ENCODE data around the gene MARCHF7. TPM values are rescaled to one million over a fixed set of nuclear protein-coding genes. Genes with fewer than 3 reads are reported as not detected.

Gene MARCHF7
- total RNA-seq = 103 and 119 TPM in 2 replicates

GRCh38 chr2:159712143-159712928 lies at the start of gene MARCHF7:
Gene MARCHF7, plus strand, starts transcription at chr2:159712506. Its CDS starts 16,517 bp downstream, at chr2:159729023.

Other genes starting within 250 kb of the MARCHF7 start
- gene BAZ2B, start 96.0 kb upstream of the MARCHF7 start, total RNA-seq = 37.7 and 38.1 TPM in 2 replicates
- gene CD302, start 85.7 kb downstream of the MARCHF7 start, total RNA-seq = 0.21 and 0.48 TPM in 2 replicates
- gene LY75, start 192.2 kb downstream of the MARCHF7 start, total RNA-seq = 3.8 and 10.8 TPM in 2 replicates